A673 (cell line): Measurements from ENCODE around the gene DGKQ. TPM values are rescaled to one million over a fixed set of nuclear protein-coding genes. Genes with fewer than 3 reads are reported as not detected.

ENCODE experiments used
- BruUV-seq: library from RNA; stranded (reverse); fragments of 400-500 nt; replicated peaks from 2 replicates; lab custom pipeline; 2021; lab: Mats Ljungman, UMichigan
- CTCF ChIA-PET: fragments of 300-600 bp; sonication (Branson Sonifier 250); formaldehyde crosslinking; loops from one replicate; lab custom pipeline; 2022; ENCODE audit warnings: antibody characterized with exemption; lab: Charles Lee
- POLR2A ChIA-PET: fragments of 300-600 bp; sonication (Branson Sonifier 250); formaldehyde crosslinking; loops from one replicate; lab custom pipeline; 2022; ENCODE audit warnings: antibody characterized with exemption; ENCODE audit not compliant: low non-redundant PET; lab: Charles Lee
- DNase-seq: peaks from one replicate; pipeline ENCODE4 v3.0.0-alpha.2; 2015; ENCODE audit warnings: low spot score
- H3K27ac ChIP-seq: fragments of 200-600 bp; sonication (generic); 2 replicates; pipeline ENCODE4 v1.5.1; 2016; ENCODE audit warnings: mixed run types, low read depth, mild to moderate bottlenecking, mixed read lengths, antibody characterized with exemption, low read length; ENCODE audit not compliant: poor library complexity, severe bottlenecking
- H3K27me3 ChIP-seq: fragments of 200-600 bp; sonication (generic); replicated peaks from 2 replicates; pipeline ENCODE4 v1.6.1; 2017; ENCODE audit warnings: mixed run types, low read depth, mild to moderate bottlenecking, mixed read lengths, antibody characterized with exemption, low read length; ENCODE audit not compliant: insufficient read depth, poor library complexity
- H3K36me3 ChIP-seq: fragments of 200-600 bp; sonication (generic); 2 replicates; pipeline ENCODE4 v1.6.1; 2016; ENCODE audit warnings: mixed run types, mild to moderate bottlenecking, mixed read lengths, antibody characterized with exemption, low read length; ENCODE audit not compliant: insufficient read depth, poor library complexity, severe bottlenecking
- H3K4me1 ChIP-seq: fragments of 200-600 bp; sonication (generic); 2 replicates; pipeline ENCODE4 v1.6.1; 2017; ENCODE audit warnings: mixed run types, mild to moderate bottlenecking, mixed read lengths, antibody characterized with exemption, low read length; ENCODE audit not compliant: insufficient read depth, poor library complexity, severe bottlenecking
- H3K4me3 ChIP-seq: fragments of 200-600 bp; sonication (generic); 2 replicates; pipeline ENCODE4 v1.5.1; 2016; ENCODE audit warnings: low read depth, mixed run types, mild to moderate bottlenecking, mixed read lengths, low read length; ENCODE audit not compliant: poor library complexity, severe bottlenecking
- H3K9me3 ChIP-seq: fragments of 200-600 bp; sonication (generic); 2 replicates; pipeline ENCODE4 v1.6.1; 2016; ENCODE audit warnings: mixed run types, low read depth, mild to moderate bottlenecking, mixed read lengths, antibody characterized with exemption, low read length; ENCODE audit not compliant: poor library complexity, severe bottlenecking
- CTCF ChIP-seq: fragments of 300-800, 200-600 bp; sonication (generic); conservative IDR thresholded peaks from 2 replicates; pipeline ENCODE4 v1.5.1; 2017; ENCODE audit warnings: low read depth, mild to moderate bottlenecking, antibody characterized with exemption, low read length, moderate library complexity, mixed read lengths
- EZH2 ChIP-seq: fragments of 200-600 bp; sonication (generic); IDR thresholded peaks from 2 replicates; pipeline ENCODE4 v1.6.1; 2017; ENCODE audit warnings: borderline replicate concordance, low read depth, mild to moderate bottlenecking, mixed read lengths, antibody characterized with exemption, low read length; ENCODE audit not compliant: poor library complexity, severe bottlenecking
- intact Hi-C: fragments of 100-400 bp; cut with micrococcal nuclease; formaldehyde crosslinking; loops from one replicate; pipeline ENCODE4 v1.10.0; 2022; ENCODE audit not compliant: unreplicated experiment
- total RNA-seq: library from RNA; stranded (reverse); gene quantifications from 2 replicates; pipeline ENCODE4 v1.2.3, GENCODE V29; 2021

The DGKQ gene
- total RNA-seq, 1 experiment from 2014 or later = 8.8 TPM

- ChIA-PET POLR2A (no interaction called here), CTCF (no interaction called here)
- no TSS peak for BruUV-seq
- H3K27me3 ChIP-seq = peaks cover 92% of the 10 kb centered on the region
- no peak for TF ChIP-seq CTCF
- no peak for TF ChIP-seq EZH2
- no peak overlapping the region for H3K27ac ChIP-seq
- intact Hi-C loops = no loop called here
- no peaks in the 10 kb centered on the region for H3K36me3 ChIP-seq
- H3K9me3 ChIP-seq = no peaks in the 10 kb centered on the region
- no peak overlapping the region for H3K4me3 ChIP-seq
- peaks cover 8% of the 10 kb centered on the region for H3K4me1 ChIP-seq
- DNase-seq = no peak
These were observed 30.7 kb upstream of the DGKQ start for GRCh38 chr4:1004071-1004418.

GRCh38 chr4:1003271-1004070, 30.1 kb upstream of the DGKQ start:
- BruUV-seq = no TSS peak

GRCh38 chr4:1002631-1003251, 29.4 kb upstream of the DGKQ start:
- no TSS peak for BruUV-seq
- Histone ChIP-seq H3K36me3 (no peaks in the 10 kb centered on the region), H3K27ac (no peak overlapping the region), H3K4me3 (no peak overlapping the region), H3K9me3 (no peaks in the 10 kb centered on the region), H3K4me1 (peaks cover 9% of the 10 kb centered on the region), H3K27me3 (peaks cover 91% of the 10 kb centered on the region)
- TF ChIP-seq EZH2 (peak; percentile 92), CTCF (no peak)
- no peak for DNase-seq
- CTCF ChIA-PET = no interaction called here
- intact Hi-C loops = no loop called here
- POLR2A ChIA-PET = no interaction called here

More at GRCh38 chr4:1003271-1004070, 30.1 kb upstream of the DGKQ start:
- Histone ChIP-seq H3K9me3 (no peaks in the 10 kb centered on the region), H3K27me3 (peaks cover 91% of the 10 kb centered on the region), H3K4me1 (peaks cover 8% of the 10 kb centered on the region), H3K27ac (no peak overlapping the region), H3K36me3 (no peaks in the 10 kb centered on the region), H3K4me3 (no peak overlapping the region)
- TF ChIP-seq EZH2 = peak; percentile 47
- TF ChIP-seq CTCF = no peak
- intact Hi-C loops = no loop called here
- DNase-seq = no peak
- ChIA-PET CTCF (no interaction called here), POLR2A (no interaction called here)
